WERI-Rb-1 (cell line): ENCODE measurements around the gene CHD3.

Experiments
- DNase-seq: peaks from one replicate; pipeline ENCODE4 v3.0.0-alpha.2; 2020
- H3K27ac ChIP-seq: fragments of 250-450 bp; sonication (Bioruptor Pico); 2 replicates; pipeline ENCODE4 v1.5.1; 2020; ENCODE audit warnings: mild to moderate bottlenecking, moderate library complexity
- H3K27me3 ChIP-seq: fragments of 250-450 bp; sonication (Bioruptor Pico); 2 replicates; pipeline ENCODE4 v1.5.1; 2021; ENCODE audit warnings: mild to moderate bottlenecking, low read depth, moderate library complexity; ENCODE audit not compliant: insufficient read depth, severe bottlenecking
- H3K36me3 ChIP-seq: fragments of 250-450 bp; sonication (Bioruptor Pico); 2 replicates; pipeline ENCODE4 v1.5.1; 2020; ENCODE audit warnings: mild to moderate bottlenecking, moderate library complexity
- H3K4me3 ChIP-seq: 2 replicates; pipeline ENCODE4 v1.5.1; 2011; ENCODE audit warnings: low read depth, mild to moderate bottlenecking, control low read depth, low read length
- H3K9me3 ChIP-seq: fragments of 250-450 bp; sonication (Bioruptor Pico); 2 replicates; pipeline ENCODE4 v1.5.1; 2021; ENCODE audit warnings: mild to moderate bottlenecking, moderate library complexity; ENCODE audit not compliant: severe bottlenecking
- CTCF ChIP-seq: IDR thresholded peaks from 2 replicates; pipeline ENCODE4 v1.5.1; 2011; ENCODE audit warnings: low read depth, mild to moderate bottlenecking, control low read depth, inconsistent platforms, low read length

Gene CHD3

GRCh38 chr17:7848739-7849129 lies 39.9 kb upstream of the CHD3 start:
- H3K9me3 ChIP-seq, result no peaks in the 10 kb centered on the region
- no peak overlapping the region for H3K4me3 ChIP-seq
- H3K27ac ChIP-seq, result no peak overlapping the region
- no peak for TF ChIP-seq CTCF
- H3K36me3 ChIP-seq, result peaks cover 58% of the 10 kb centered on the region
- no peak for DNase-seq
- no peaks in the 10 kb centered on the region for H3K27me3 ChIP-seq

GRCh38 chr17:7849130-7849750 lies 39.3 kb upstream of the CHD3 start:
- Histone ChIP-seq H3K27me3 (no peaks in the 10 kb centered on the region), H3K9me3 (no peaks in the 10 kb centered on the region), H3K4me3 (no peak overlapping the region), H3K27ac (no peak overlapping the region), H3K36me3 (peaks cover 58% of the 10 kb centered on the region)
- DNase-seq, result no peak
- TF ChIP-seq CTCF, result no peak

GRCh38 chr17:7849751-7850504 lies 38.7 kb upstream of the CHD3 start:
- Histone ChIP-seq H3K9me3 (no peaks in the 10 kb centered on the region), H3K4me3 (no peak overlapping the region), H3K36me3 (peaks cover 58% of the 10 kb centered on the region), H3K27me3 (no peaks in the 10 kb centered on the region), H3K27ac (no peak overlapping the region)
- no peak for TF ChIP-seq CTCF
- DNase-seq, result no peak

GRCh38 chr17:7850701-7851437 lies 37.7 kb upstream of the CHD3 start:
- TF ChIP-seq CTCF, result no peak
- Histone ChIP-seq H3K36me3 (peaks cover 59% of the 10 kb centered on the region), H3K9me3 (no peaks in the 10 kb centered on the region), H3K27me3 (no peaks in the 10 kb centered on the region), H3K4me3 (no peak overlapping the region), H3K27ac (0 out of 2 replicates have a peak overlapping the region, but pooled peaks have one; percentile 19)
- DNase-seq, result no peak

GRCh38 chr17:7851438-7852261 lies 36.9 kb upstream of the CHD3 start:
- Histone ChIP-seq H3K27ac (0 out of 2 replicates have a peak overlapping the region, but pooled peaks have one; percentile 19), H3K36me3 (peaks cover 57% of the 10 kb centered on the region), H3K27me3 (no peaks in the 10 kb centered on the region), H3K4me3 (no peak overlapping the region; the same call in 1 of the 2 replicates), H3K9me3 (no peaks in the 10 kb centered on the region)
- TF ChIP-seq CTCF, result peak; percentile 98
- DNase-seq, result peak; percentile 91
